Kidney capillary endothelial cell (primary cell): ENCODE measurements around the gene LIF.

Experiments
- DNase-seq: peaks from one replicate; pipeline ENCODE4 v3.0.0-alpha.2; 2018; ENCODE audit warnings: low spot score

LIF gene

GRCh38 chr22:30284172-30284571 is 37.6 kb upstream of the LIF start:
- DNase-seq = no peak

GRCh38 chr22:30283342-30283741 is 36.8 kb upstream of the LIF start:
- DNase-seq = no peak

GRCh38 chr22:30282616-30283046 is 36.1 kb upstream of the LIF start:
- no peak for DNase-seq

GRCh38 chr22:30280505-30280904 is 33.9 kb upstream of the LIF start:
- DNase-seq = no peak

GRCh38 chr22:30279932-30280331 is 33.4 kb upstream of the LIF start:
- no peak for DNase-seq

- DNase-seq = no peak
Observed at GRCh38 chr22:30279046-30279788, 32.7 kb upstream of the LIF start.

- DNase-seq = no peak
Observed at GRCh38 chr22:30277547-30278344, 31.2 kb upstream of the LIF start.

- no peak for DNase-seq
Observed at GRCh38 chr22:30276039-30276438, 29.5 kb upstream of the LIF start.

- DNase-seq = no peak
Observed at GRCh38 chr22:30275625-30276024, 29.1 kb upstream of the LIF start.

GRCh38 chr22:30274437-30274812 is 27.9 kb upstream of the LIF start:
- no peak for DNase-seq

GRCh38 chr22:30273711-30274436 is 27.3 kb upstream of the LIF start:
- no peak for DNase-seq

GRCh38 chr22:30272781-30273601 is 26.4 kb upstream of the LIF start:
- no peak for DNase-seq

- DNase-seq = peak; percentile 56
Observed at GRCh38 chr22:30270832-30271231, 24.3 kb upstream of the LIF start.

- no peak for DNase-seq
Observed at GRCh38 chr22:30268331-30268730, 21.8 kb upstream of the LIF start.

GRCh38 chr22:30267382-30268302 is 21.1 kb upstream of the LIF start:
- no peak for DNase-seq

GRCh38 chr22:30266445-30267381 is 20.2 kb upstream of the LIF start, which contains the start of gene OSM:
TSS of gene OSM (minus strand) at chr22:30266851. CDS start at chr22:30266799, 52 bp downstream.
- no peak for DNase-seq

- no peak for DNase-seq
Observed at GRCh38 chr22:30265823-30266444, 19.4 kb upstream of the LIF start.

- DNase-seq = no peak
Observed at GRCh38 chr22:30265131-30265720, 18.7 kb upstream of the LIF start.

GRCh38 chr22:30263883-30264282 is 17.3 kb upstream of the LIF start:
- DNase-seq = no peak
